ENCODE data around the gene TJP2.

DNA sequence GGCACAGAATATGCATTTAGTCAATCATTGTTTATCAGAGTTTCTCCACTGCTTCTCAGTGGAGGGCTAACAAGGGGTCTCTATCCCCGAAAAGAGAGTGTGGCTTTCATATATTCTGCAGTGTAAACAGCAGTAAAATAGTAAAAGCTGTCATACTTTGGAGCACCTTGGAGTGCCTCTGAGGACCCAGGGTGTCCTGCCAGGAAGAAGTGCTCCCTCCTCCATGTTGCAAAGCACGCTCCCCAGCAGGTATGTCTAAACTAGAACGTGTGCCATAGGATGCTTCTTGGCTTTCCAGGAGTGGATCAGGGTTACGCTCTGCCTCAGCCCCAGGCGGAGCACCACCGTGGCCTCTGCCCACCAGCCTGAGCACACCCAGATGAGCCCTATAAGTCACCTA lies 8.5 kb upstream of the TJP2 start:
- TF ChIP-seq, protein P1, sequence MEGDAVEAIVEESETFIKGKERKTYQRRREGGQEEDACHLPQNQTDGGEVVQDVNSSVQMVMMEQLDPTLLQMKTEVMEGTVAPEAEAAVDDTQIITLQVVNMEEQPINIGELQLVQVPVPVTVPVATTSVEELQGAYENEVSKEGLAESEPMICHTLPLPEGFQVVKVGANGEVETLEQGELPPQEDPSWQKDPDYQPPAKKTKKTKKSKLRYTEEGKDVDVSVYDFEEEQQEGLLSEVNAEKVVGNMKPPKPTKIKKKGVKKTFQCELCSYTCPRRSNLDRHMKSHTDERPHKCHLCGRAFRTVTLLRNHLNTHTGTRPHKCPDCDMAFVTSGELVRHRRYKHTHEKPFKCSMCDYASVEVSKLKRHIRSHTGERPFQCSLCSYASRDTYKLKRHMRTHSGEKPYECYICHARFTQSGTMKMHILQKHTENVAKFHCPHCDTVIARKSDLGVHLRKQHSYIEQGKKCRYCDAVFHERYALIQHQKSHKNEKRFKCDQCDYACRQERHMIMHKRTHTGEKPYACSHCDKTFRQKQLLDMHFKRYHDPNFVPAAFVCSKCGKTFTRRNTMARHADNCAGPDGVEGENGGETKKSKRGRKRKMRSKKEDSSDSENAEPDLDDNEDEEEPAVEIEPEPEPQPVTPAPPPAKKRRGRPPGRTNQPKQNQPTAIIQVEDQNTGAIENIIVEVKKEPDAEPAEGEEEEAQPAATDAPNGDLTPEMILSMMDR (IDR thresholded peaks at IDR 0.05), result no peak
- TF ChIP-seq POLR2A (IDR thresholded peaks at IDR 0.05), result no peak

Data from suprapubic skin (tissue), 3 donors.